ENCODE results near the gene DISC1.
"Not testable (repeated sequence)": the region's sequence is repeated elsewhere in the genome, so short reads cannot be mapped to it uniquely, and the experiment has no call there.

DISC1 gene

DNA sequence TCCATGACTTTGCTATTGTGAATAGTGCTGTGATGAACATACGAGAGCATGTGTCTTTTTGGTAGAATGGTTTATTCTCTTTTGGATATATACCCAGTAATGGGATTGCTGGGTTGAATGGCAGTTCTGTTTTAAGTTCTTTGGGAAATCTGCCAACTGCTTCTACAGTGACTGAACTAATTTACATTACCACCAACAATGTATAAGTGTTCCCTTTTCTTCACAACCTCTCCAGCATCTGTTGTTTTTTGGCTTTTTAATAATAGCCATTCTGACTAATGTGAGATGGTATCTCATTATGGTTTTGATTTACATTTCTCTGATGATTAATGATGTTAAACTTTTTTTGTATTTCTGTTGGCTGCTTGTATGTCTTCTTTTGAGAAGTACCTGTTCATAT is 335.2 kb downstream of the DISC1 start:
- DNase-seq (ENCODE audit: low read depth): peak; percentile 67

DNA sequence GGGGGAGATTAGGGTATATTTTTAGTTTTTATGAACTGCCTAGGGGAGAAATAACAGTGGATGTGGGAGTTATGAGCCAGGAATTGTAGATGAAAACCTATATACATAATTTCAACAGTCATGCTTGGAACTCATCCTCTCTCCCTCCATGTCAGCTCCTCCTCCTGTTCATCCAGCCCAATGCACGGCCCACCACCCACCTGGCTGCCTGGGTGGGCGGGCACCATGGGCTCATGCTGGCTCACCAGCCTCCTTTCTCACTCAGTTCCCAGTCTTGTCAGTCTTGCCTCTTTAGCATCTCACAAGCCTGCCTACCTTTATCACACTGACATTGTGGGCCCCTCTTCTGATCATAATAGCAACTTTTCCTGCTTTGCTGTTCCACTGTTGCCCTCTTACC is 336.0 kb downstream of the DISC1 start:
- no peak for DNase-seq (ENCODE audit: low read depth)

DNA sequence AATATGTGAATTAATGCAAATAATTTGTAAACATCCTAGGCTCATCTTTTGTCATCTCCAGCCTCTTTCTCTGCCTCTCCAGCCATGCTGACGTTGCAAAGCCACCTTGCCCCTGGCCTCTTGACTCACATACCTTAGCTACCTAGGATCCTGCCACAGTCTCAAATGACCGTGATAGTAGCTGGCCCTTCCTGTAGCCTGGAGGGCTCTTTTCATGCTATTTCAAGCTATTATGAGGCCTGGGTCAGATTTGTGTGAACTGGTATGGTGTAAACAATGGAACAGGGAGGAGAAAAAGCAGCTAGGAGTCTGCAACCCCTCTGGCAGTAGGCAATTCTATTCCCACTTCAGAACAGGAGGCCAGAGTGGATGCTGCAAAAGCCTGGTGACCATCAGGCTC is 337.7 kb downstream of the DISC1 start:
- DNase-seq (ENCODE audit: low read depth): no peak

DNA sequence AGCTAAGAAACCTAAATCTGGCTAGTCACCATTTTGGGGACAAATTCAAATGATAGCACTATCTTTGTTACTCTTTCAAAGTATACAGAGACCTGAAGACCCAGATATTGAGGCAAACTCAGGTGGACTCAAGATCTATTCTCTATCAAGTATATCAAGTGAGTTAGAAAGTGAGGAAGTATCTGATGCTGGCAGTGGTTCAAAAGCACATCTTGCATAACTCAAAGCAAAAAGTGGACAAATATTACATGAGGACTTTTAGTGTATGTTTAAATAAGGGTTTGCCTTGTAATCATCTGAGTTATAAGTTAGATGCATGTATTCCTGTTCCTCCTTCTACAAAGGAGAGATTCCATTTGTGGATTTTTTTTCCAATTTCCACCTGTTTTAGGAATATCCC is 338.4 kb downstream of the DISC1 start:
- DNase-seq (ENCODE audit: low read depth): no peak

DNA sequence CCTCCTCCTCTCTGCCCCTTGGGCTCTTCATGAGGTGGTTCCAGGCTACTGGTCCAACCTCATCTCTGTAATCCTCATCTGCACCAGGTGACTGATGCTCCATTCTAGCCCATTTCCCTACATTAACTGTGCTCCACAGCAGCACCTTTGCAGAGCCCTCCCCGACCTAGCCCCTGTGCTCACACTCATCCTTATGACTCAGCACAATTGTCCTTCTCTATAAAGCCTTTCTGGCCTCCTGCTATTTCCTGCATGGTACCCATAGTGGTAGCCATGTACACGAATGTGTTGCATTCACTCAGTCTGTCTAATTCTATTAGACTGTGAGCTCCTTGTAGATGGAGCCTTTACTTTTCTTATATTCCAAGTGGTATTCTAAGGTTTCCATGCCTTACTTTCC is 339.0 kb downstream of the DISC1 start:
- no peak for DNase-seq (ENCODE audit: low read depth)

DNA sequence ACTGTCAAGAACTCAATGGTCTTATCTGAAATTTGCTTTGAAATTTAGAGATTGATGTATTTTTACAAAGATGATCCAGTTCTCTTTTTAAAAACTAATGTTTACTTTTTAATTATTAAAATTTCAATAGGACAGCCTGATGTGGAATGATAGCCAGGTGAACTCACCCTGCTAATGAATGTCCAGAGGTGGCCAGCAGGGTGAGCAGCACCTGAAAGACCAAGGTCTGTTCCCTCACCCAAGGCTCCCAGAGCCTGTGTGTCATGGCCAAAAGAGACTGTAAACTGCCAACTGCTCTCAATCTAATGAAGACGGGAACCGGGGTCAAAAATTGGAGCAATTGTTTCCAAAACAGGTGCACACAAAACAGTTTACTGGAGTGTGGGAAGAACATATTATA is 340.4 kb downstream of the DISC1 start:
- no peak for DNase-seq (ENCODE audit: low read depth)

DNA sequence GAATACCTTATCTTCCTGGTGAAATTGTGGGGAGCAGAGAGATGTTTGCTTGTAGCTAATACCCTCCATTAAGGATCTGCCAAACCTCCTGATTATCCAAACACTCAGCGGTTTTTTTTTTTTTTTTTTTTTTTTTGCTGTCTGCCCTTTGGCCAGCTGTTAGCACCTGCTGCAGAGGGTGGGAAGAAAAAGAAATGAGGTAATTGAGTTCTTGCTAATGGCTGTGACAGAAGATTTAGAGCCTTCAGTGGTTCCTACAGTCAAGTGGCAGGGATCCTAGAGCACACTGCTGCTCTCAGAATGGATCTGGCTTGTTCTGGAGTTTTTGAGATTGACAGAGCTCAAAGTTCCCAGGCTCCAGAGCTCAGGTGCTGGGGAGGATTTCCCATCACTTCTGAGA is 342.5 kb downstream of the DISC1 start:
- DNase-seq (ENCODE audit: low read depth): no peak

DNA sequence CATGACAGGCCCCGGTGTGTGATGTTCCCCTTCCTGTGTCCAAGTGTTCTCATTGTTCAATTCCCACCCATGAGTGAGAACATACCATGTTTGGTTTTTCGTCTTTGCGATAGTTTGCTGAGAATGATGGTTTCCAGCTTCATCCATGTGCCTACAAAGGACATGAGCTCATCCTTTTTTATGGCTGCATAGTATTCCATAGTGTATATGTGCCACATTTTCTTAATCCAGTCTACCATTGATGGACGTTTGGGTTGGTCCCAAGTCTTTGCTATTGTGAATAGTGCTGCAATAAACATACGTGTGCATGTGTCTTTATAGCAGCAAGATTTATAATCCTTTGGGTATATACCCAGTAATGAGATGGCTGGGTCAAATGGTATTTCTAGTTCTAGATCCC is 343.2 kb downstream of the DISC1 start:
- DNase-seq (ENCODE audit: low read depth): not testable (repeated sequence)

DNA sequence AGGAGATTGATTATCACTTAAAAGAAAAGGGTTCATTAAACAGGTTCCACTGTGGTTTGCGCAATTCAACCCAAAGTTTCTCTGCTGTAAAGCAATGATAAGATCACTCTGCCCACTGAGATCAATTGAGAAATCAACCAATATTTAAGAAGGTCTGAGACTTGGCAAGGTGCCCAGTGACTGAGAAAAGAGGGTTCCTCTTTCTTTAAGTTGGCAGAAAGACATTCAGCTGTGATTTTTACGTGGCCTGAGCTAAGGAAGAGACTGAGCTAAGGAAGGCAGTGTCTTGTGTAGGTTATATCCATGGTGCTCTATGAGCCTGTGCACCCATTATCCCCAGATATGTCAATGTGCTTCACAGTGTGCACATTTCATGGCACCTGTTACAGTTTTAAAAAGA is 344.1 kb downstream of the DISC1 start:
- no peak for DNase-seq (ENCODE audit: low read depth)

DNA sequence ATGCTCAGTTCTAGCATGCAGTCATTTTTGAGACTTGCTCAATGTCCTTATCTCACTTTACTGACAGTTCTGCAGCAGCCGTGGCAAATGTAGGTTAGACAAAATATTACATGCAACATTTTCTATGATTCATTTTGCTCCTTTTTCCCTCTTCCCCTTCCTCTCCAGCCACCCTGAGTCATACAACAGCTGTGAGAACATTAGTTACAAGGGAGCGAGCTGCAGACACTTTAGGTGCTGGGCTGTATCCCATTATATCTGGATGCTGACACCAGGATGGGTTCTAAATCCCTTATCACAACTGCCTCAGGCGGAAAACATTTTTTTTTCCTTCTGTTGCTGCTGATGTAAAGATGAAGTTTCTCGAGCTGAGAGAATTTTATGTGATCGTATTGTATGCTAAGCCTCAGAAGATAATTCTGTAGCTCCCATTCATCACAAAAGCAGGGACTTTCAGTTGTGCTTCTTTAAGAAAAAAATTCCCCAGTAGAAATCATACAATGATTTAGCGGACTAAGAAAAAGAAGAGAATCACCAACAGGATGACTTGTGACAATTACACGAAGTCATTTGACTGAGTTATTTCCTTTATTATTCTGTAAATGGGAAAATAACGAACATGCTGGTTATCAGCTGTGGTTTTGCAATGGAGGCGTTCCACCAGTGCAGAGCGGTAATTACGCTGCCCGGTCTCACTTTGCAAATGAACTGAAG is 345.0 kb downstream of the DISC1 start:
- DNase-seq (ENCODE audit: low read depth): peak; percentile 21

DNA sequence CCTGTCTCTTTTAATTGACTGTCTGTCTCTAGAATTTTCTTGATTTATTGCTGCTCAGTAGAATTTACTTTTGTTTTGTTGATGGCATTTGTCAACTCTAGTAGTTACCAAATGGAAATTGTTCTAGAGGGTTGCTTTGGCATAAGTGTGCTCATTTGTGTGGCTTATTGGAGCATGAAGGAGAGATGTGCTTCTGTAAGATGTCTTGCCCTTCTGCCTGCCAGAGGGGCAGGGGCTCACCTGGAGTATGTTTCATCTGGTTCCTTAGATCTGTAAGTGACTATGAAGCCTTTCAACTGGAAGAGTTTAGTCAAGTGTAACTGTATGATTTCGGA is 345.5 kb downstream of the DISC1 start:
- DNase-seq (ENCODE audit: low read depth): no peak

DNA sequence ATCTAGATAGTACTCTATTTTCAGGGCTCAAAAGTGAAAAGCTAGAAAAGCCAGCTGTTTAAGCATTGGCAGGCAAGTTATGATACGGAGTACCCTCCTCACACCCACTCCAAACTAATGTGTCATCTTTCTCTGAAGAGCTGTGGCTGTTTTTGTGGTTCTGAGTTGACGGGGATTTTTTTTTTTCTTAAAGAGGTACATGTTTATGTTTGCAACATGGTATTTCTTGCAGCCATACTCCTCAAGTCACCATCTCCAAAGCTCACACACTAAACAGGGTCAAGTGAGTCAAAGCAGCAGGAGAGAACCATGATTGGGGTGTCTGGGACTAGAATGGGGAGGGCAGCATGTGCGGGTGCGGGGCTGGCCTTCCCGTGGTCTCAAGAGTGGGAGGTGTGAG is 347.2 kb downstream of the DISC1 start:
- no peak for DNase-seq (ENCODE audit: low read depth)

DNA sequence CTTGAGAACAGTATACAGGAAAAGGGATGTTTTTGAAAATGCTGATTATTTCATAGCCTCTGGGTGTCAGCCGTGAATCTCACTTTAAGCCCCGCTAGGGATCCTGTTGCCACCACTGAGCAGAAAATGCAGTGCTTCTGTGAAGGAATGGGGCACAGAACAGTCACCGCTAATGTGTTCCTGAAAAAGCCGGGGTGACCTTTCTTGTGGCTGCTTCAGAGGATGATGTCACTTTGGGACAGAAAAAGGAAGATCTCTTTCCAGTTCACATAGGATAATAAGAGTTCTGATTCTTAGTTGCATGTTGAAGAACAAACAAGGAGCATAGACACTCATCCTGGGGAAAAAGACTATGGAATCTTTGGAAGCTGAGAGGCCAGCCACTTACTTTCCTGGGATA is 349.6 kb downstream of the DISC1 start:
- DNase-seq (ENCODE audit: low read depth): no peak

DNA sequence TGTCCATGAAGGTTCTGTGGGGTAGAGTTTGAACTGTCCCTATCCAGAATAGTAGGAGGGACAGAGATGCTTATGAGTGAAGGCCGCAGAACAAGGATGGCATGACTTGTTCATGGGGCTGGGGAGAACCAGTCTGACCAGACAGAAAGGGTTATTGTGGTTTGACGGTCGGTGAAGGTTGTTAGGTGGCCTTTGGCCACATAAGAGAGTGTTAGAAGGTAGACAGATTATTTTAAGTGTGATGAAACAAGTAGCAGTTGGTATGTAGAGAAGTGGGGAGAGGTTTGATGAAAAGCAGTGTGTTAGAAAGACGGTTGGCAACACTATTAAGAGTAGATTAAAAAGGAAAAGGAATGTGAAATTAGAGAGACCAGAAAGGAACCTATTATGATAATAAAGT is 355.1 kb downstream of the DISC1 start:
- no peak for DNase-seq (ENCODE audit: low read depth)

DNA sequence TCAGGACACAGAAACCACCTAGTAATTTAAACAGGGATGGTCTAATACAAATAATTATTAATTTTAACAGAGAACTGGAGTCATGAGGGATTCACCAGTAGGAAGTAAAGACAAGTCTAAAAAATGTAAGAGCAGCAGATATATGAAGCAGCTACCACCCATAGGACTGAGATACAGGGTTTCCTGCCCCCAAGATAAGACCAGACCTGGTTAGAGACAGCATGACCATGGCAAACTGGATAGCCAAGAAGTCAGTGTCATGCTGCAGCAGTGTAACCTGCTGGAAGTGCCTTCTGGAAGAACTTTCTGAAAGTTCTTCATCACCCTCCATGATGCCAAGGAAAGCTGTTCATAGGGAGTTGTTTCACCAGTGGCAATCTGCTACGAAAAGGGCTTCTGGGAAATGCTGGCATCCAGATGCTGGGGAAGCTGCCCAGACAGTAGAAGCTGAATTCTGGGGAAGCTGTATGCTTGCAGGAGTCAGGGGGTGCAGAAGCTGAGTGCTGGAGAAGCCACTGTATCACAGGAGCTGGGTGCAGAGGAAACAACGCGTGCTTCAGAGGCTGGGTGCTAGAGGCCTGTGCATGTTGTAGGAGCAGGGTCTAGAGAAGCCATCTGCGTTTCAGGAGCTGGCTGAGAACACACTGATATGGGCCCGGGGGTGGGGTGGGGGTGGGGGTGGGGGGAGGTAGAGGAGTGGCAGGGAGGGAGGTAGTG is 356.4 kb downstream of the DISC1 start:
- DNase-seq (ENCODE audit: low read depth): no peak

DNA sequence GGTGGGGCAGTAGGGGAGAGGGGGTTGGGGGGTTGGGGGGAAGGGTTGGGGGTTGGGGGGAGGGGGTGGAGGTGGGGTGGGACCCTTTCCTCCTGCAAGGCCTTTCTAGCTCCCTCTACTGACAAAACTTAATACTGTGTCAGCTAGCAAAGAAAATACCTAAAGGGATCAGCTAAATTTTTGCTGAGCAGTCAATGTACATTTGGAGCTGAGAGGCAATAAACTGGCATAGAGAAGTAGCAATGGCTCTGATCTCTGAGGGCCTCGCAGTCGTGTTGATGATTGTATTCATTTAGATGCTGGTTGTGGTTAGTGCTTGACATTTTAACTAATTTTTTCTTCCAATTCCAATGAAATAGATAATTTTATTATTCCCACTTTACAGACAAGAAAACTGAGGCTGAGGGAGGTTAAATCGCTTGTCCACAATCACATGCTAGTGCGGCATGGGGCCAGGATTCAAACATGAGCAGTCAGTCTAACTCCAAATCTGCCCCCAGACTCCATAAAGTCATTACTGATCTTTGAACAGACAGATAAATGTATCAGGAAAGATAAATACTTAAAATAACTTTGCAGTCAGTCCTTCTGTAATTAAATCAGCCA is 357.1 kb downstream of the DISC1 start:
- no peak for DNase-seq (ENCODE audit: low read depth)

DNA sequence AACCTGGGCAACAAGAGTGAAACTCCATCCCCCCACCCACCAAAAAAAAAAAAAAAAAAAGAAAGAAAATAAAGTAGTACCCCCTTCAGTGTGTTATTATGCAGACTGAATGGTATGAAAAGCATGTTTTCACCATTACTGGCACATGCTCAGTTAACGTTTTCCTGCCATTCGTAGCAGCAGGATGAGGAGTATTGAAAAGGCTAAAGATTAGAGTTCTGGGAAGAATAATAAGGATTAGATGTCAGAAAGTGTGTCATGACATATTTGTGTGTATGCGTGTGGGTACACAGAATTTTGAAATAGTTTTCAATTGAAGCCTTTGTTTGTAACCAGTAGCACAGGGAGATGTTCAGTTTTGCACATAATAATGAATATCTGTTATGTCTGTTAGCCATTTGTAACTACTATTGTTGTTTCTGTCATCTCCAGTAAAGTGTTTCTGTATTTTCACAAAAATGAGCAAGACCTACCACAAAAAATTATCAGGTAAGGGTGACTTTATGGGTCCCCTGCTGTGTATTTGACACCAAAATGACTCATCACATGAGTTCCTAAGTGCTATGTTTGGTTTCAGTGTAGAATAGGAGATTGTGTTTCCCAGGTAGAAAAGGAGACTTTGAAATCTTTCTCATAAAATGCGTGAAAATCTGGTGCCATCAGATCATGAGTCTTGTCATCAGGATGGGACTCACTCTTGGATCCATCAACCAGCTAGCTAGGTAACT is 358.9 kb downstream of the DISC1 start:
- DNase-seq (ENCODE audit: low read depth): no peak

DNA sequence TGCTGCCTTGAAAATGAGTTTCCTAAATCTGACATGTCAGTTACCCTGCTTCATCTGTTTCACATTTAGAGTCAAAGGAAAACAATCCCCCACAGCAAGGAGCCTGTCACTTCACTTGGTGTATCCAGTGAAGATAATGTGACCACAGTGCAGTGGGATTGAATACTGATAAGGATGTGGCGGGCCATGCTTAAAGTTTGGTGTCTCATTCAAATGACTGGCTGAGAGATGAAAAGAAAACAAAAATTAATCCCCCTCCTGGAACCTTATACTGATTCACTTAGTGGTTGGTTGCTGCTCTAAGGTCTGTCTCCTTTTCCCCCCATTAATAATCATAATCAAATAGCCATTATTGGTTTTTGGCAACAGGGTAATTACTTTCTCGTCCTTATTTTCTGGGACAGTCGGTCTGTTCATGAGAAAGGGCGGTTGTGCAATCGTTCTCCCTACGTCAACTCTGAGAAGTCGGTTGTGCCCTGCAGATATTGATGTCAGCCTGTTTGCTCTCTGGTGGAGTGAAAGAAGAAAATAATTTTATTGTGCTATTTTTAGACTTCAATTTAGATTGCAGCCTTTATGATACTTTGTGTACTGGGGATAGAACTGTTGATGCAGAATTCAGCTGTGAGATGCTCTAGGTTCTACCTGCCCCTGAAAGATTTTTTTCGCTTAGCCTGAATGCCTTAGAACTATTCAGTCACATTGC is 360.2 kb downstream of the DISC1 start:
- DNase-seq (ENCODE audit: low read depth): peak; percentile 14

DNA sequence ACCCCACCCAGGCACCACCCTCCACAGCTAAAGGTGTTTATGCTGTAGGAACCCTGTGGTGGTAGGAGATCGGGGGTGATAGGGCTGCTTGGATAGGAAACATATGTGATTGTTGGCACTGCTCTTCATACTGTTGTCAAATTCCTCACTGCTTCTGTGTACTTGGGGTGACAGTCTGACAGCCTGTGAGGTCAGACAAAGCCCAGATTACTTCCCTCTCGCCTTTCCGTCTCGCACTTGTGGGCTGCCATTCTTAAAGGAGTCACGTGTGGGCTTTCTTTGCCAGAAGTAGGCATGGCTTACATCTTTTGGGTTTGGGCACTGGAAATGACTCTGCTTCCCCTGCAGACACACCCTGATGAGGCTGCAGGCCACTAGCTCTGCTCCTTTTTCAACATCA is 363.8 kb downstream of the DISC1 start:
- DNase-seq (ENCODE audit: low read depth): no peak

DNA sequence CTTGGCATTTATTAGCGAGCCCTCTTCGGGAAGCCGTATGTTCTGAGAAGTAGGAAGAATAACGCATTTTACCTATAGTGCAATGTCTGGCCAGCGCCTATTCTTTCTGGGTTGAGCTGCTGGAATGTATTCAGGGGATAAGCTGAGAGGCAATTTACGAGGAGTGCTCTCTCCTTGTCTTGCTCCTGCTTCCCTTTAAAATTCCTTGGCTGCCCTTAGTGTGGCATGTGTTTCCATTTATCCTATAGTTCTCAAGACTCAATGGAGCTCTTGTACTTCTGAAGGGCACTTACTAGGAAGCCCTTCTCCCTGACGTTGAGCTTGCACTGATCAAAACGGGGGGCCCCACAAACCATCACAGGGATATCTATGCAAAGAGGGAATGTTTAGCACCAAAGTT is 364.6 kb downstream of the DISC1 start:
- peak; percentile 16 for DNase-seq (ENCODE audit: low read depth)

DNA sequence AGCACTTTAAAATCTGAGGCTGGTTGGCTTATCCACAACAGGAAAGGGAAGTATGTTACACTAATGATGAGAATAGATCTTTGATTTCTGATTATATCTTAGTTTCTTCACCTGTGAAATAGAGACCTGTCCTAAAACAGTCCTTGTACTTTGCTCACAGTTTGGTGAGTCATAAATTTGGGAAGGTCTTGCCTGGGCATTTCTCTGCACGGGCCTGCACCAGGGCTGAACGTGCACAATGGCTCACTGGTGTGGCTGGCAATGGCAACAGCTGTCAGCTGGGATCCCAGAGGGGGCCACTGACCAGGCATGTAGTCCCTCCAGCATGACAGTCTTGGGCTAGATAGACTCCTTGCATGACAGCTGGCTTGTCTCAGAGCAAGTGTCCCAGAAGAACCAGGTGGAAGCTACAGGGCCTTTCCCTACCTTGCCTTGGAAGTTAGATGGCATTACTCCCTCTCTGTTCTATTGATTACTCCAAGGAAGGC is 367.4 kb downstream of the DISC1 start:
- no peak for DNase-seq (ENCODE audit: low read depth)

DNA sequence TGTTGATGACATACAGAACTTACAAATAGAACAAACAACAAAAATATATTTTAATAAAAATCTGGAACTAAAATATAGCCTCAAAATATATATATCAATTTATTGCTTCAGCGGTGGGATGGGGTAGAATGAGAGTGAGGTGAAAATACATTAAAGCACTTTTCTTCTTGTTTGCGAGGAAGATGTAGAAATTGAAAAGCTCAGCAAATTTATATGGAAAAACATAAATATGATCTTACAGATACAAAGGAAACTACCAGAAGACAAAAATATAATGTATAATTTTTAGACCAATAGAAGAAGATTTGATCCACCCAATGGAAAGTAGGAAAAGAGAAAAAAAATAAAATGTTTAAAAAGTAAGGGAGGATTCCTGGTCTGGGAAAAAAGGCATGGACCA is 372.2 kb downstream of the DISC1 start:
- no peak for DNase-seq (ENCODE audit: low read depth)
